Thyroid gland (tissue), 4 donors: ENCODE data around the gene CASP2.

Experiments
- CTCF ChIP-seq, 6 experiments: fragments of 200-600 bp in 3 of 6; fragments of 450-650 bp in 3 of 6; sonication (generic) in 3 of 6; IDR thresholded peaks; one replicate each; pipeline ENCODE4 v1.5.1; 2016 to 2019; ENCODE audit warnings: antibody characterized with exemption in 6 of 6, mild to moderate bottlenecking in 2 of 6, inconsistent platforms in 1 of 6, moderate library complexity in 1 of 6
- POLR2A ChIP-seq, 2 donors: fragments of 450-650 bp; IDR thresholded peaks; one replicate each; pipeline ENCODE4 v1.6.1; 2017; ENCODE audit warnings: antibody characterized with exemption in 2 of 2, mild to moderate bottlenecking in 2 of 2, moderate library complexity in 1 of 2

GRCh38 chr7:143322760-143323633 is 34.8 kb downstream of the CASP2 start:
- TF ChIP-seq POLR2A (IDR thresholded peaks at IDR 0.05) = no peak
- no peak for TF ChIP-seq CTCF (IDR thresholded peaks at IDR 0.05)
